ENCODE results near the gene CNTNAP2. TPM values are rescaled to one million over a fixed set of nuclear protein-coding genes. Genes with fewer than 3 reads are reported as not detected.

CNTNAP2 gene
- total RNA-seq, 2 experiments from 2014 or later: not detected

DNA sequence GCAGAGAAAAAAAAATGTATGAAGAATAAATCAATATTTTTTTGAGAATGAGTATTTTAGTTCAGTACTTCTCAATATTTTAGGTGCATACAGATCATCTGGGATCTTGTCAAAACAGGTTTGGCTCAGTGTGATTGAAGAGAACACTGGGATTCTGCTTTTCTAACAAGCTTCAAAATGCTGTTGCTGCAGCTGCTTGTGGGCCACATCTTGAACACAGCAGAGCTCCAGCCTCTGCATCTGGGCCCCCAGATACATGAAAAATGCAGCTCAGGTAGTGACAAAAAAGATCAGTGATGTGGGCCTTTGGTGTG, 1296.9 kb downstream of the CNTNAP2 start:
- ChIA-PET POLR2A (no interaction called here), CTCF (no interaction called here)

DNA sequence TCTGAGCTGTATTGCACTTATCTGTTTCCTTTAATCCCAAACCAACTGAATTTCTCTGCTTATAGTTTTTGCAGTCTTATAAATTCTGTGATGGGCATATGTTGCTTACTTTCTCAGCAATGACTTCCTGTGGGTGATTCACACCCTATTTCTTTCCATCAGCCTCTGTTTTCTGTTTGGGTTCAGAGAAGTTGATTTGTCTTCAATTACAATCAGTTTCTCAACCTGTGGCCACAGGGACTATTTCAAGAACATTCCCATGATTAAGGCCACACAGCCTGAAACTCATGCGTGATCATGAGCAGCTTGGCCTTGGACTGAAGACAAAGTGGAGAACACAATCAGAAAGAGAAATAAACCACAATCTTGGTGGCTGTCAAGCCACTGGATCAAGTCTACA, 1299.4 kb downstream of the CNTNAP2 start:
- CTCF ChIA-PET: no interaction called here
- POLR2A ChIA-PET: no interaction called here

DNA sequence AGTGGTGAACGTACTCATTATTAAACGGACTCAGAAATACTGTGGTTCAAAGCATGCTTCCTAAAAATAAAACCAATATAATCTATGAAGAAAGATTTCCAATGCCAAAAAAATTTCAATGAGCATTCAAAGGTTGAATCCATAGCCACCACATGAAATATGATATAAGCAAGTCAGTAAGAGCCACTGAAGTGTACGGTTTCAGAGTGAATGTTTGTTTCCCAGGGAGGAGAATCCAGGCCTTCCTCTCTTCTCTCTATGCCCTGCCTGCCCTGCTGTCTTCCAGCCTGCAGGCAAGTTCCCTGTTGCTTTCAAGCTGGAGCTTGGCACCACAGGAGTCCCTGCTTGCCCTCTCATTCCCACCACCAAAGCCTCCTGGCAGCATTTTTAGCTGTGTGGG, 1302.4 kb downstream of the CNTNAP2 start:
- CTCF ChIA-PET: no interaction called here
- POLR2A ChIA-PET: no interaction called here

DNA sequence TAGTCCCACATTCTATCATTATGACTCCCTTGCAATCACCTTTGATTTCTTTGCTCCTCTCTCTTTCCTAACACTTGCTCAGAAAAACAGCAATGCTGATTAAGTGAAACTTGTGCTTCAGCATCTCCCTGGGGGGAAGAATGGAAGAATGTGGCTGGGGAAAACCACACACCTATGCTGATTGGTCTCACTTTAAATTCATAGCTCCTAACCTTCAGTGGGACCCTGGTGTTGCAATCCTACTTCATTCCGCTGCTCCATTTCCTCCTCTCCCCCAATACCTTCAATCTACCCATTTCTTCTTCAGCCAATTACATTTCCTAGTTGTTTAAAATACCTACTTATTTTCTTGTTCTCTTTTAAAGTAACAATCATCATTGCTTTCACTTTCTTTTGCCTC, 1307.3 kb downstream of the CNTNAP2 start:
- ChIA-PET POLR2A (no interaction called here), CTCF (no interaction called here)

DNA sequence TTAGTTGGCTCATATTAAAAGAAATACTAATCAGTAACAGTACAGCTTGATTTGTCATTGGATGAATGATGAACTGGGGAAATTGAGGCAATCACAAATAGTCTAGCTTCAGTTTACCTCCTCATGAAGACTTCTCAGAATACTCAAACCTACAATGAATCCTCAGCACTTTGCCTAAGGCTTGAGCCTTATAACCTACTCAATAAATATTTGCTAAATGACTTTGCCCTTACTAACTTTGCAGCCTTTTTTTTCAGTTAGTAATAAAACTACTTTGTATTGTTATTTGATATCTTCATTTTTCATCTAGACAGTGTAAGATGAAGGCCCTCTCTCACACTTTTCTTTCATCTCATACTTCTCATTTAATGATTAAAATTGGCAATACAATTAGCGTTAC, 1311.5 kb downstream of the CNTNAP2 start:
- ChIA-PET POLR2A (no interaction called here), CTCF (no interaction called here)

DNA sequence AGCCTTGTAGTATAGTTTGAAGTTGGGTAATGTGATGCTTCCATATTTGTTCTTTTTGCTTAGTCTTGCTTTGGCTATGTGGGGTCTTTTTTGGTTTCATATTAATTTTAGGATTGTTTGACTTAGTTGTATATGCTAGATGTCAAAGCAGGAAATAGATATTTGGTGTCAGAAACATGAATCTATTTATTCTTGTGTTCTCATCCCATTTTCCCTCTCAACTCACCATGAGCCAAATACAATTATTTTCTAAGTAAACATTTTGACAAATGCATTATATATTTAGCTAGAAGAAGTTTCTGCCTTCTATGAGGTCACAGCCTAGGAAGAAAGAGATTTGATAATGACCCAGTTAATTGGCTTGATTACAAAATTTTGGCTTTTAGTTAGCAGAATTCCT, 1313.4 kb downstream of the CNTNAP2 start:
- ChIA-PET CTCF (no interaction called here), POLR2A (no interaction called here)

DNA sequence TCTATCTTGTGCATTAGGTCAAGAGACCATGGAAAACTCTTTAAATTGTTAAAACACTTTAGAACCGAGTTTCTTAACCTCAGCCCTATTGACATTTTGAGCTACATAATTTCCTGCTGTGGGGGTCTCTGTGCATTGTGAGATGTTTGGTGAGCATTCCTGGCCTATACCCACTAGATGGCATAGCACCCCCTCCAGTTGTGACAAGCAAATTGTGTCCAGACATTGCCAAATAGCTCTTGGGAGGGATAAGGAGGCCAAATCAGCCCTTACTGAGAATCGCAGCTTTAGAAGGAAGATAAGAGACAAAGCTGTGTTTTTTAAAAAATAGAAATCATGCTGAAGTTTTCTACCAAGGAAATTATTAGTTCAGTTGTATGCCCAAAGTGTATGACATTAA, 1315.5 kb downstream of the CNTNAP2 start:
- CTCF ChIA-PET: no interaction called here
- POLR2A ChIA-PET: no interaction called here

DNA sequence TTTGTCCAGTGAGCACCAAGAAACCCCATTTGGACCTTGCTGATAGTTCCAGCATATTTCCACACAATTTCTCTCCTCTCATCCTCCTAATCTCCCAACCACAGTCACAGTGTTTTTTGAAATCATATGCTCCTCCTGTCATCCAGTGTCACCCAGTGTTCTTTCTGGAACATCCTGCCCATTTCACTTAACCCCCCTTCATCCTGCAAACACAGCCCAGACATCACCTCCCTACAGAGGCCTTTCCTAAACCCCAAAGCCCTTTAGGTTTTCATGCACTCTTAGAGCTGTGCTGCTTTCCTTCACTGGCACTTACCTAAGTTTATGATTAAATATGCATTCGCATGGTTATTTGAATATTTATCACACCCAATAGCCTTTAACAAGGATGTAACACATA, 1316.0 kb downstream of the CNTNAP2 start:
- ChIA-PET POLR2A (no interaction called here), CTCF (no interaction called here)

DNA sequence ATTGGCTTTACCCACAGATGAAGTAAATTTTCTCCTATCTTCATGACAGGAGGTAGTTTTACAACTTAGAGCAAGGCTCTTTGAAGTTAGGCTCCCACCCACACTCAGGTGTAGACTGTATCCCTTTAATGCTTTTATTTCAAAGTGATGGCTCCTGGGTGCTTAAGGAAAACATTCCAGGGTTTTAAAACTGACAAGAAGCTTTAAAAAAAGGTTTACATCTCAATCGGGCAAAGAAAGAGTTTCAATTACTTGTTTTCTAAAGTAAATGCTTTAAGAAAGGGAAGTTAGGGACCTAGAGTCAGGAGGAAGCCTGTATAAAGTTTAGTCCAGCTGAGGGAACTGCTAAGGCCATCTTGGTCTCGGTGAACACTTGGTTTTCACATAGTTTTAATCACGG, 1320.1 kb downstream of the CNTNAP2 start:
- CTCF ChIA-PET: no interaction called here
- POLR2A ChIA-PET: no interaction called here

DNA sequence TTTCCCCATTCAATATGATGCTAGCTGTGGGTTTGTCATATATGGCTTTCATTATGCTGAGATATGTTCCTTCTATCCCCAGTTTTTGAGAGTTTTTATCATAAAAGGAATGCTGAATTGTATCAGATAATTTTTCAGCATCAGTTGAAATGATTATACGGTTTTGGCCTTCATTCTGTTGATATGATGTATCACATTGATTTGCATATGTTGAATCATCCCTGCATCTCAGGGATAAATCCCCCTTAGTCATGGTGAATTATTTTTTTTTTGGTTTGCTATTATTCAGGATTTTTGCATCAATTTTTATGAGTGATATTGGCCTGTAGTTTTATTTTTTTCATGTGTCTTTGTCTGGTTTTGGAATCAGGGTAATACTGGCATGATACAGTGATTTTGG, 1321.6 kb downstream of the CNTNAP2 start:
- CTCF ChIA-PET: no interaction called here
- POLR2A ChIA-PET: no interaction called here

DNA sequence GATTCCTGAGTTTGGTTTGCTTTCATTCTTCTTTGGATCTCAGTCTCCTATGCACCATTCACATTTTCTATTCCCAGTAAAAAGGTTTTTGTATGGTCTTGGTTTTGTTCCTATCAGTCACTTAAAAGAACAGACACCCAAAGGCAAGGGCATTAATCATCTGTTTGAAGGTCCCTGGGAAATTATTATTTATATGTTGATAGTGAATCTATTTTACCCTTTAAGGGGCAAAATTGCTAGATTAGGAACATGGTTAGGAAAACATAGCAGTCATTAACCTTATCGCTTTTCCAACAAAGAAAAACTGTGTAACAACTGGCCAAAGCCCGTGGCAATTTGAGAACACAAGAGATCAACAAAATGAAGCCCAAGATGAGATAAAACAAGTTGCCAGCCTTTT, 1327.3 kb downstream of the CNTNAP2 start:
- CTCF ChIA-PET: no interaction called here
- POLR2A ChIA-PET: interaction anchor here (0.7 kb wide), 1 partner anchor 856 kb away, joined by 3 read pairs; no protein-coding TSS in a partner anchor

DNA sequence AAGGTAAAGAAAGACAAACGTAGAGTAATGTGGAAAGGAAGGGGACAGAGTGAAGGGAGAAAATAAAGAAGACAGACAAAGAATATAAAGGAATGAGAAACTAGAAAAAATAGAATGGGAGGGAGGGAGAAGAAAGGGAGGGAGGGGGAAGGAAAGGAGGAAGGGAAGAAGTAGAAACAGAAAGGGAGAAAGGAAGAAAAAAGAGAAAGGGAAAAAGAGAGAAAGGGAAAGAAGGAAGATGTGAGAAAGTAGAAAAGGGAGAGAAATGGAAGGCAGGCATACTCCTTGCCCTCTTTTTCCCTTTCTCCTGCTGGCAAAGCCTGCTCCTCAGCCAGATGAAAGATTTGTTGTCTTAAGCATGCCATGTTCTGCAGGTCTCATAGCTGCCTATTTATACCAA, 1336.2 kb downstream of the CNTNAP2 start:
- ChIA-PET CTCF (interaction anchor here (0.6 kb wide), 1 partner anchor 119 kb away, joined by 3 read pairs; no protein-coding TSS in a partner anchor), POLR2A (no interaction called here)

DNA sequence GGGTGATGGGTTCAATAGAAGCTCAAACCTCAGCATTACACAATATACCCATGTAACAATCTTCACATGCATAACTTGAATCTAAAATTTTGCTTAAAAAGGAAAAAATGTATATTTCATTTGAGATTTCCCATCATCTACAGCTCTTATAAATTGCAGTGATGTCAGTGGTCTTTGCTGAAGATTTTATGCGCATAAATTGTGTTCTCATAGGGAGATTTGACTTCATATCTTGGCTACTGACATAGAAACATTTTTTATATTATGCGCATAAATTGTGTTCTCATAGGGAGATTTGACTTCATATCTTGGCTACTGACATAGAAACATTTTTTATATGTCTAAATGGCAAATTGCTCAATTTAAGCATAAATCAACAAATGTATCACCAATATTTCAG, 1348.6 kb downstream of the CNTNAP2 start:
- POLR2A ChIA-PET: no interaction called here
- CTCF ChIA-PET: no interaction called here

DNA sequence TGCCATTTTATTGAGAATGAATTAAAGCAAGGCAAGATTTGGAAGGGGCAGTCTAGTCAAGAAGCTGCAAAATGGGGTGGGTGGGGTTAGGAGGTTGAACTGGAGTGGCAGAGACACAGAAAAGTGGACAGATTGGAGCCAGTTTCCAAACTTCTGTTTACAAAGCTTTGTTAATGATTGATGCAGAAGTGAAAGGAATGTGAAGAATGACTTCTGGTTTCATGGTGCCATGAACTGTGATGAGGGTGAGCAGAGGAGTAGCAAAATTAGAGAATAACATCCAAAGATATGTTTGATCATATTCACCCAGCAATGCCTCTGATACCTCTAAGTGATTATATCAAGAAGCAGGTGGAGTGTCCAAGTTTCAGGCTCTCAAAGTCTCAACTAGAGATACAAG, 1356.0 kb downstream of the CNTNAP2 start:
- POLR2A ChIA-PET: no interaction called here
- CTCF ChIA-PET: no interaction called here

DNA sequence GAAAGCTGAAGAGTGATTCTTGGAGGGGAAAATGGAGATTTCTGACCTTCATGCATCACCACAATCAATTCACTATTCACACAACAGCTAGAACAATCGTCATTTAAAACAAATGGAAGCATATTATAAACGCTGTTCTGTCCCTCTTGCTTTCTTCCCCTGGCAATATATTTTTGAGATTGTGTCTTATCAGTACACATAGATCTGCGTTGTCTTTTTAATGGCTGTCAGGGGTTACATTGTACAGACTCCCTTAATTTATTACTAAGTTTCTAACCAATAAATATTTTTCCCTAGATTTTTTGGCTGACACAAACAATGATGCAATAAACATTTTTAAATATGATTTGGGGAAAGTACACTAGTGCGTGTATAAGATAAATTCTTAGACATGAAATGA, 1358.3 kb downstream of the CNTNAP2 start:
- ChIA-PET CTCF (no interaction called here), POLR2A (no interaction called here)

DNA sequence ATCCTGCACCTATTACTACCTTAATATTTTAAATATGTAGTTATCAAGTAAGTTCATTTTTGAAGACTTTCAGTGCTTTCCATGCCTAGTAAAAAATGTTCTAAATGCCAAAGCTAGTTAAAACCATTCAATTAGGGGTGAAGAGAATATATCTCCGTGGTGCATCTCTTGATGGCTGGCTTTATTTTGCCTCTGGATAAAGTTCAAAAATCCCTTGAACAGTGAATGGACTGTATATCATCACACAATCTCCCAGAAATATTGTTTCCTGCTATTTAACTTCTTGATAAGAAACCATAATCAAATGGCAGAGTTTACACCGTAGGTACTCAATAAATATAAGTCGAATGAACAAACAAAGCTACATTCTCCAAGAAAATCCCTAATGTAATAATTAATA, 1360.9 kb downstream of the CNTNAP2 start:
- ChIA-PET CTCF (no interaction called here), POLR2A (no interaction called here)

DNA sequence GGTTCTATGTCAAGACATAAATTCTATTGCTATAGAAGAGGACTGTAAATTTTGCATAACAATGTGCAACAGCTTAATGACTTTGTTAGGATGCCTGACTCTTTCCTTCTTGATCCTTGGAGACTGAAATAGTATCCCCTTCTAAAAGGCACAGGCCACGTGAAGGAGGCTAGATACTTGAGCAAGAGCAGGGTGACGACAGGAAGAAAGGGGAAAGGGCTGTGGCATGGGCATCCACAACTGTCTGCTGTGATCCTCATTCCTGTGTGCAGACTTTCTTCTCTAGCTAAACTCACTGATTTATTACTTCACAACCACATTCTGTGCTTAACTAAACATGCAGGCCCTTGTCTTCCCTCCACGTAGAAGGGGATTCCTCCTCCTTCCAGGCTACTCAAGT, 1362.2 kb downstream of the CNTNAP2 start:
- ChIA-PET CTCF (no interaction called here), POLR2A (no interaction called here)

DNA sequence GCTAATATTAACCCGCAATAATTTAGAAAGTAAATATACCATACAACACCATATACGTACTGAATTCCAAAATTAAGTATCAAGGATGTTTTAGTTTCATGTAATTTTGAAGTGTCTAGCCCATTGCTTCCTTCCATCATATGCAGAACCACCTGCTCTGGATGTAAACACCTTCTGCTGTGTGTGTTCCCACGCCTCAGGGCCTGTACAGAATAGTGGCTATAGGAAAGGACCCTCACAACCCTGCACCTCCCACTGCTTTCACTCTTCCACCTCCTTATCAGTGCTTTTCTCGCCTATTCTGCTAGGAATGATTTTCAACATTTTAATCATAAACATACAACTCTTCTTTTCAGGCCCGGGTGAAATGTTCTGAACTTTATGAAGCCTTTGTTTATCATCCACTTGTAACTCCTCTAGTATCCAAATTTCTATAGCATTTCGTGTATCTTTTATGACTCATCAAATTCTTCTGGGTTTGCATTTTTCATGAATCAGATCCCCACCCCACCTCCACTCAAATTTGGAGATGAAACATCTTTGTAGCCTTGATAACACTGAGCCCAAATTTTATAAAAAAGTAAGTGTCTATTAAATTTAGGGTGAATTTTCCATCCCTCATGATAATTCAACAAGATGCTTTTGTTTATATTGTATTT, 1367.2 kb downstream of the CNTNAP2 start:
- ChIA-PET CTCF (no interaction called here), POLR2A (no interaction called here)

DNA sequence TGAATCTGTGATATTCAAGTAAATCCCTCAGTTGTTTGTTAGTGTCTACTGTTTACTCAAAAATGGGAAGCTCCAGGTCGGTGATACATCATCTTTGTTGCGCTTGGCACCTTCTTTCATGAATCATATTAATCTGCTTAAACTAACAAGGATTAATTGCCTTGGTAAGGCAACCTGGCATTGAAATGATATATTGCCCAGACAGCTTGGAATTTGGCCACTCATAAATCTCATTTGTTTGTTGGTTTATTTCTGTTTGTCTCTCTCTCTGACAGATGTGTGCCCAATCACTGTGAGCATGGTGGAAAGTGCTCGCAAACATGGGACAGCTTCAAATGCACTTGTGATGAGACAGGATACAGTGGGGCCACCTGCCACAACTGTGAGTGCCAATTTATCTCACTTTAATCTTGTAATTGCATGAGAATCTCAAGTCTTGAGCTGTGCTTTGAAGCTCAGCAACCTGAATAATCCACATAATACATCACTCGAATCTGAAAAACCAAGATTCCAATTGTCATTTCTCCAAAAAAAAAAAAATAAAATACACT, 1369.1 kb downstream of the CNTNAP2 start:
- CTCF ChIA-PET: no interaction called here
- POLR2A ChIA-PET: no interaction called here

DNA sequence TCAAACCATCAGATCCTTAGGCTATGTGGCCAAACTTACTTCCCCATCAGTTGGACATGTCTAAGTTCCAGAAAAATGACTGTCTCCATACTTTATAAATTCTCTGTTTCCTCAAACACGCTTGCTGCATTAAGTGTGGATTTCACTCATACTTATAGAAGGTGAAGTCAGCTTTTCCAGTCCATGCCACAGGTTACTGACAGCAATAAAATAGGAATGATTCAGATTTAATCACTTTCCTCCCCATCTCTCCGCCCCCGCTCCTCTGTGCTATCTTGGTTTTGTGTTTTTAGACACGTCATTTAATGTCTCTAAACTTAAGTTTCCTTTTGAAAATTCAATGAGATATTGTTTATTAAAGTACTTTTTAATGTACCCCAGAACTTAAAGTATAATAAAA, 1376.0 kb downstream of the CNTNAP2 start:
- ChIA-PET POLR2A (no interaction called here), CTCF (no interaction called here)

DNA sequence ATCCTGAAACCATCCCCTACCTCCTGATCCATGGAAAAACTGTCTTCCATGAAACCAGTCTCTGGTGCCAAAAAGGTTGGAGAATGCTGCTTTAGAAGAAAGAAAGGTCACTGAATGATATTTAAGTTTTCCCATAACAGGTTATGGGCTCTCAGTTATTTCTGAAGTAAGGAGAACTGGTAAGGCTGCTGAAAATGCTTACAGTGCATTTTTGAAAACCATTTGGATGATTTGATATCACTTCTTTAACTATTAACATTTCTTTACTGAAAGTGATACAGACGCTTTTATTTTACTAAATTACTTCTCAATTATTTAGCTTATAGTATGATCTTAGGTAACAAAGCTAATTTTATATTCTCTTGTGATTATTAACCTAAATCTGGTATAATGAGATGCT, 1379.6 kb downstream of the CNTNAP2 start:
- ChIA-PET CTCF (no interaction called here), POLR2A (no interaction called here)

DNA sequence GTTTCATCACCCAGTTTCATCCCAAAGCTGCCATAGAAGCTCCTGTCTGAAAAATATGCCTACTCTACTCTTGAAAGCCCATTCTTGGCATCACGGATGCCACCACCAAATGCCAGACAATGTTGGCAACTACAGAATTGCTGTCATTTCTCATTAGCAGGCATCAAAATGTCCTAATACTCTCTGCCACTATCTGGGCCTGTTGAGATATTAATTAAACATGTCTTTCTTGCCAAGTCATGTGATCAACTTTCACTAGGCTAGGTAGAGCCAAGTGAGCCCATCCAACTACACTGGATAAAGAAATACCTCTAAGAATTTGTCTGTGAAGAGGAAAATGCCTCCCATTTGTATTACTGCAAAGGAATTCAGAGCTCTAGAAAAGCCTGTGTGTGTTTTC, 1380.6 kb downstream of the CNTNAP2 start:
- CTCF ChIA-PET: no interaction called here
- POLR2A ChIA-PET: no interaction called here

DNA sequence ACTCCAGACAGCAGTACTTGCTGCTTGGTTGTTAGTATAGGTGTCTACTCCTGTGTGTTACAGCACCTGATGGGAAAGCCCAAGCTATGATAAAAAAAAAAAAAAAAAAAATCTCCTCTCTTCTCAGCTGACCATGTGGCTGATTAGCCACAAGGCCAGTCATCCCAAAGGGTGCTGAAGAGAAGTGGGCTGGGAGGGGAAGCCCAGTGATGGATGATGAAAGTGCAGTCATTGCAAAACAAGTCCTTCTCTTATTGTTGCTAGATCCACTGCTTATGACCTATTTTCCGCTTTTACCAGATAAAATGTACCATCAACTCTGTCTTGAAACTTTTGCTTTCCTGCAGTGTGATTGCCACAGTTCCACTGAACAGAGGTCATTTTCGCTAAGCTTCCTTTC, 1381.5 kb downstream of the CNTNAP2 start:
- ChIA-PET CTCF (no interaction called here), POLR2A (no interaction called here)

Data from activated CD8-positive, alpha-beta memory T cell treated with anti-CD3 and anti-CD28 coated beads for 36 hours (primary cell).